H9 (cell line): ENCODE results near the gene CDH4. TPM values are rescaled to one million over a fixed set of nuclear protein-coding genes. Genes with fewer than 3 reads are reported as not detected.

ENCODE experiments used
- DNase-seq: peaks from one replicate; pipeline ENCODE4 v3.0.0-alpha.2; 2017
- H2AFZ ChIP-seq: one replicate; pipeline ENCODE4 v1.6.1; 2013; ENCODE audit warnings: mild to moderate bottlenecking, low read length, control low read depth, moderate library complexity
- H2AK5ac ChIP-seq: 2 replicates; pipeline ENCODE4 v1.6.1; 2013; ENCODE audit warnings: low read length, control low read depth, mixed read lengths; ENCODE audit not compliant: insufficient read length
- H2BK120ac ChIP-seq: one replicate; pipeline ENCODE4 v1.6.1; 2013; ENCODE audit warnings: low read depth, mild to moderate bottlenecking, low read length, control low read depth, inconsistent platforms; ENCODE audit not compliant: poor library complexity, severe bottlenecking
- H2BK12ac ChIP-seq: 2 replicates; pipeline ENCODE4 v1.6.1; 2013; ENCODE audit warnings: low read length, control low read depth, mixed read lengths, low read depth; ENCODE audit not compliant: insufficient read length
- H2BK15ac ChIP-seq: 2 replicates; pipeline ENCODE4 v1.6.1; 2013; ENCODE audit warnings: low read depth, low read length, control low read depth
- H2BK20ac ChIP-seq: one replicate; pipeline ENCODE4 v1.6.1; 2013; ENCODE audit warnings: low read depth, mild to moderate bottlenecking, low read length, control low read depth, inconsistent platforms; ENCODE audit not compliant: poor library complexity, severe bottlenecking
- H2BK5ac ChIP-seq: 2 replicates; pipeline ENCODE4 v1.6.1; 2013; ENCODE audit warnings: low read length, control low read depth, mixed read lengths; ENCODE audit not compliant: insufficient read length
- H3K14ac ChIP-seq: 2 replicates; pipeline ENCODE4 v1.6.1; 2013; ENCODE audit warnings: low read length, control low read depth; ENCODE audit not compliant: insufficient read depth
- H3K18ac ChIP-seq: 2 replicates; pipeline ENCODE4 v1.6.1; 2013; ENCODE audit warnings: low read depth, mild to moderate bottlenecking, mixed read lengths, low read length, control low read depth; ENCODE audit not compliant: insufficient read length
- H3K23ac ChIP-seq: 2 replicates; pipeline ENCODE4 v1.6.1; 2013; ENCODE audit warnings: low read length, control low read depth, mixed read lengths, low read depth; ENCODE audit not compliant: insufficient read length
- H3K23me2 ChIP-seq: 2 replicates; pipeline ENCODE4 v1.6.1; 2013; ENCODE audit warnings: low read depth, mild to moderate bottlenecking, mixed read lengths, low read length, control low read depth; ENCODE audit not compliant: insufficient read length, poor library complexity, severe bottlenecking
- H3K27ac ChIP-seq: 2 replicates; pipeline ENCODE4 v1.5.1; 2013; ENCODE audit warnings: low read length, control low read depth, mixed read lengths, low read depth; ENCODE audit not compliant: insufficient read length
- H3K27me3 ChIP-seq: 2 replicates; pipeline ENCODE4 v1.6.1; 2013; ENCODE audit warnings: low read length, control low read depth, inconsistent platforms; ENCODE audit not compliant: insufficient read depth
- H3K4ac ChIP-seq: 2 replicates; pipeline ENCODE4 v1.6.1; 2013; ENCODE audit warnings: low read depth, mild to moderate bottlenecking, control low read depth, inconsistent platforms, low read length, moderate library complexity
- H3K4me1 ChIP-seq: 2 replicates; pipeline ENCODE4 v1.6.1; 2013; ENCODE audit warnings: low read length, control low read depth, inconsistent platforms; ENCODE audit not compliant: insufficient read depth
- H3K4me2 ChIP-seq: 2 replicates; pipeline ENCODE4 v1.6.1; 2013; ENCODE audit warnings: low read length, control low read depth, mixed read lengths; ENCODE audit not compliant: insufficient read length, insufficient read depth
- H3K56ac ChIP-seq: 2 replicates; pipeline ENCODE4 v1.6.1; 2013; ENCODE audit warnings: low read depth, mild to moderate bottlenecking, mixed read lengths, low read length, control low read depth; ENCODE audit not compliant: insufficient read length
- H3K79me1 ChIP-seq: 2 replicates; pipeline ENCODE4 v1.6.1; 2013; ENCODE audit warnings: low read depth, mild to moderate bottlenecking, moderate library complexity, low read length, control low read depth, inconsistent platforms; ENCODE audit not compliant: insufficient read depth, poor library complexity, severe bottlenecking
- H3K79me2 ChIP-seq: 2 replicates; pipeline ENCODE4 v1.6.1; 2013; ENCODE audit warnings: low read length, control low read depth, inconsistent platforms; ENCODE audit not compliant: insufficient read depth
- H3K9ac ChIP-seq: 2 replicates; pipeline ENCODE4 v1.6.1; 2013; ENCODE audit warnings: low read length, control low read depth, mixed read lengths; ENCODE audit not compliant: insufficient read length; ENCODE audit errors: extremely low read depth
- H3K9me3 ChIP-seq: one replicate; pipeline ENCODE4 v1.6.1; 2013; ENCODE audit warnings: low read depth, low read length, inconsistent platforms; ENCODE audit not compliant: control insufficient read depth
- H3T11ph ChIP-seq: one replicate; pipeline ENCODE4 v1.6.1; 2013; ENCODE audit warnings: mild to moderate bottlenecking, low read length, control low read depth, inconsistent platforms
- H4K20me1 ChIP-seq: one replicate; pipeline ENCODE4 v1.6.1; 2013; ENCODE audit not compliant: control insufficient read depth, insufficient read length, insufficient read depth
- H4K5ac ChIP-seq: 2 replicates; pipeline ENCODE4 v1.6.1; 2013; ENCODE audit warnings: low read depth, mild to moderate bottlenecking, mixed read lengths, low read length, control low read depth; ENCODE audit not compliant: insufficient read length
- H4K8ac ChIP-seq: replicated peaks from 2 replicates; pipeline ENCODE4 v1.6.1; 2013; ENCODE audit warnings: low read length, control low read depth, mixed read lengths, low read depth; ENCODE audit not compliant: insufficient read length
- H4K91ac ChIP-seq: 2 replicates; pipeline ENCODE4 v1.6.1; 2013; ENCODE audit warnings: low read depth, mild to moderate bottlenecking, moderate library complexity, mixed read lengths, low read length, control low read depth; ENCODE audit not compliant: insufficient read length
- H3K27ac Mint-ChIP-seq, 3 experiments: 2 replicates in 2 of 3; 3 replicates in 1 of 3; pipeline ENCODE4 v1.8.0; 2020 to 2021; ENCODE audit warnings: mixed read lengths in 3 of 3, mild to moderate bottlenecking in 1 of 3, moderate library complexity in 1 of 3
- H3K27me3 Mint-ChIP-seq: 2 replicates; pipeline ENCODE4 v1.8.0; 2021; ENCODE audit warnings: low read depth, mild to moderate bottlenecking, moderate library complexity, mixed read lengths
- H3K36me3 Mint-ChIP-seq, 3 experiments: 2 replicates in 2 of 3; 3 replicates in 1 of 3; pipeline ENCODE4 v1.8.0; 2020 to 2021; ENCODE audit warnings: low read depth in 3 of 3, mixed read lengths in 3 of 3; ENCODE audit not compliant: insufficient read depth in 1 of 3
- H3K4me1 Mint-ChIP-seq, 2 experiments: 2 replicates each; pipeline ENCODE4 v1.8.0; 2020; ENCODE audit warnings: mixed read lengths in 2 of 2
- H3K4me3 Mint-ChIP-seq, 2 experiments: 2 replicates in 1 of 2; 3 replicates in 1 of 2; pipeline ENCODE4 v1.8.0; 2020 to 2021; ENCODE audit warnings: mild to moderate bottlenecking in 2 of 2, mixed read lengths in 2 of 2, moderate library complexity in 1 of 2
- H3K9me3 Mint-ChIP-seq, 2 experiments: 2 replicates in 1 of 2; 3 replicates in 1 of 2; pipeline ENCODE4 v1.8.0; 2020; ENCODE audit warnings: mild to moderate bottlenecking in 2 of 2, mixed read lengths in 2 of 2, moderate library complexity in 1 of 2
- CTCF ChIP-seq: fragments of 200-600 bp; sonication (generic); conservative IDR thresholded peaks from 3 replicates; pipeline ENCODE4 v1.8.0; 2021; ENCODE audit warnings: antibody characterized with exemption, mild to moderate bottlenecking
- WGBS: extraction: QIAGEN DNeasy Blood & Tissue Kit; methylation state at CpG from one replicate; pipeline ENCODE4 v1.1.7; 2013; ENCODE audit warnings: missing lambda C conversion rate, low lambda C conversion rate, mixed read lengths; ENCODE audit not compliant: insufficient read length; ENCODE audit errors: extremely low coverage; 5-methylcytosine and 5-hydroxymethylcytosine counted together
- total RNA-seq: library from RNA; stranded (reverse); gene quantifications from 2 replicates; pipeline ENCODE4 v1.2.1, GENCODE V29; 2021

Gene CDH4
- total RNA-seq, 1 experiment from 2014 or later, result 3.0 TPM

GRCh38 chr20:61791995-61792394 is 539.9 kb downstream of the CDH4 start:
- Mint-ChIP-seq H3K36me3 (no peaks in the 10 kb centered on the region), H3K9me3 (no peaks in the 10 kb centered on the region), H3K4me1 (peaks cover 0 to 5% of the 10 kb centered on the region in 2 experiments; a peak in 2 of 4 replicates), H3K27me3 (peaks cover 64% of the 10 kb centered on the region), H3K4me3 (no peak overlapping the region), H3K27ac (no peak overlapping the region)
- Histone ChIP-seq H3K9me3 (no peaks in the 10 kb centered on the region), H3K14ac (no peak overlapping the region; the same call in 1 of the 2 replicates), H3K56ac (no peak overlapping the region), H3K4ac (no peak overlapping the region), H3K79me2 (no peaks in the 10 kb centered on the region), H2BK15ac (no peak overlapping the region), H4K8ac (no peak overlapping the region), H4K91ac (no peak overlapping the region), H3K79me1 (no peaks in the 10 kb centered on the region), H3K27ac (no peak overlapping the region), H4K20me1 (no peaks in the 10 kb centered on the region), H3K18ac (no peak overlapping the region), H3T11ph (no peak overlapping the region), H3K4me2 (no peak overlapping the region), H3K4me1 (no peaks in the 10 kb centered on the region; the same call in 1 of the 2 replicates), H2AFZ (no peak overlapping the region), H3K27me3 (peaks cover 4% of the 10 kb centered on the region; the same call in 1 of the 2 replicates), H4K5ac (no peak overlapping the region), H2BK12ac (no peak overlapping the region), H3K23me2 (no peaks in the 10 kb centered on the region), H2BK120ac (no peak overlapping the region), H3K23ac (no peak overlapping the region), H3K9ac (no peak overlapping the region), H2AK5ac (no peak overlapping the region), H2BK5ac (no peak overlapping the region), H2BK20ac (no peak overlapping the region)
- no CpG with 5 or more reads among the region's 6 CpGs for WGBS
- DNase-seq, result no peak
- TF ChIP-seq CTCF, result no peak
